Fibroblast of gingiva (primary cell): ENCODE data around the gene HEBP2.
"Not testable (repeated sequence)": the region's sequence is repeated elsewhere in the genome, so short reads cannot be mapped to it uniquely, and the experiment has no call there.

Experiments
- DNase-seq: peaks from one replicate; pipeline ENCODE4 v3.0.0-alpha.2; 2011; ENCODE audit warnings: low read depth

HEBP2 gene

GRCh38 chr6:138424004-138424904, 20.2 kb downstream of the HEBP2 start:
- no peak for DNase-seq

- DNase-seq: not testable (repeated sequence)
Measured at GRCh38 chr6:138425256-138425655, 21.2 kb downstream of the HEBP2 start.

GRCh38 chr6:138426500-138427123, 22.6 kb downstream of the HEBP2 start:
- DNase-seq: no peak

GRCh38 chr6:138427701-138428100, 23.7 kb downstream of the HEBP2 start:
- no peak for DNase-seq

GRCh38 chr6:138428944-138429598, 25.0 kb downstream of the HEBP2 start:
- peak; percentile 67 for DNase-seq

GRCh38 chr6:138429761-138430160, 25.7 kb downstream of the HEBP2 start:
- DNase-seq: peak; percentile 37

GRCh38 chr6:138430361-138431145, 26.5 kb downstream of the HEBP2 start:
- peak; percentile 31 for DNase-seq

- DNase-seq: no peak
Measured at GRCh38 chr6:138431256-138432062, 27.4 kb downstream of the HEBP2 start.

GRCh38 chr6:138432063-138432356, 28.0 kb downstream of the HEBP2 start:
- no peak for DNase-seq

- DNase-seq: no peak
Measured at GRCh38 chr6:138434096-138434495, 30.1 kb downstream of the HEBP2 start.

- DNase-seq: no peak
Measured at GRCh38 chr6:138434925-138435324, 30.9 kb downstream of the HEBP2 start.

- no peak for DNase-seq
Measured at GRCh38 chr6:138439546-138439945, 35.5 kb downstream of the HEBP2 start.

GRCh38 chr6:138440296-138440695, 36.3 kb downstream of the HEBP2 start:
- DNase-seq: no peak

- DNase-seq: no peak
Measured at GRCh38 chr6:138440758-138441357, 36.8 kb downstream of the HEBP2 start.

- no peak for DNase-seq
Measured at GRCh38 chr6:138441965-138442364, 37.9 kb downstream of the HEBP2 start.

GRCh38 chr6:138442663-138443062, 38.6 kb downstream of the HEBP2 start:
- no peak for DNase-seq

GRCh38 chr6:138443979-138444378, 40.0 kb downstream of the HEBP2 start:
- no peak for DNase-seq

- DNase-seq: no peak
Measured at GRCh38 chr6:138446821-138447220, 42.8 kb downstream of the HEBP2 start.

- no peak for DNase-seq
Measured at GRCh38 chr6:138450445-138450844, 46.4 kb downstream of the HEBP2 start.

GRCh38 chr6:138451043-138451442, 47.0 kb downstream of the HEBP2 start:
- no peak for DNase-seq
